Right renal pelvis (tissue), 4 donors: ENCODE measurements around the gene TMEM17. TPM values are rescaled to one million over a fixed set of nuclear protein-coding genes. Genes with fewer than 3 reads are reported as not detected.

Experiments
- DNase-seq, 4 donors: peaks; one replicate each; pipeline ENCODE4 v3.0.0-alpha.2; 2013; ENCODE audit warnings: low read depth in 4 of 4, low spot score in 3 of 4, missing footprints in 1 of 4
- polyA plus RNA-seq, 4 donors: library from polyadenylated mRNA; unstranded; fragments of 120-200 nt; gene quantifications; one replicate each; pipeline ENCODE4 v1.2.1, GENCODE V29; 2013; ENCODE audit not compliant: insufficient read length in 4 of 4

The TMEM17 gene
- polyA plus RNA-seq, 4 donors = 6.3 to 7.2 (median 6.8) TPM

DNA sequence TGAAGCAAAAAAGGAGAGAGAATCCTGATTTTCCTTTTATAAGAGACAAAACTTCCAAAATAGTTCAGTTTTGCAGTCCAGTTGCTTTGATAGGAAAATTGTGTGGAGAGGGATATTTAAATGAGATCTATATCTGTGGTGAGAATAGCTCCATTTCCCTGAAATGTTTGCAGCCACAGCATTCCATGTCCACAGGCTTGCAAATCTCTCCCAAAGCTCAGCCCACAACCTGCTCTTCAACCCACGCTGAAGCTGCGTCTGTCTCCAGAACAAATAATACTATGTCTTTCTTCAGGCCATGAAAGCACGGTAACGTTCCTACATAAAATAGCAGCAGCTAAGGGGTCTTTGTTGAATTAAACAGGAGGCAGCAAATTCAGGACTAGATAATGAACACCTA lies 31.8 kb downstream of the TMEM17 start:
- no peak for DNase-seq

DNA sequence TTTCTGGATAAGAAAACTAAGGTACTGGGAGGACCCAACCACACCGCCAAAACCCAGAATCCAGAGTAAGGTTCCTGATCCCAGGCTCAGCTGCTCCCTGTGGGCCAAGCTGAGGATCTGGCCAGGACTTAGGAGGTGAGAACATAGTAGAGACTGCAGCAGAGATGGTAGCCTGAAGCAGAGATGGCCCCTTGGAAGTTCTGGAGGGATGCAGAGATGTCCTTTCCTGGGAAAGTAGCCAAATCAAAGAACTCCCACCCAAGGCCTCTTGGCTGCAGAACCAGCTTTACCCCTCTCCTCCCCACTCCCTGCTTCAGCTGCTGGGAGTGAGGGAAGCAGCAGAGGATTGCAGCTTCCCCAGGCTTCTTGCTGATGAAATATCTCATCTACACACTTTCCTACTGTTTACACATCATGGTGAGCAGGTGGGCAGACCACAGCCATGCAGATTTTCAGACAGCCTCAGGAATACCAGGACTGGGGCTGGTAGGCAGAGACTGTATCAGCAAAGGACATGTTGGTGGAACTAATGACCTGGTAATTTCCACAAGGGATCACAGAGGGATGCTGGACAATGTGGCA lies 32.7 kb downstream of the TMEM17 start:
- no peak for DNase-seq

DNA sequence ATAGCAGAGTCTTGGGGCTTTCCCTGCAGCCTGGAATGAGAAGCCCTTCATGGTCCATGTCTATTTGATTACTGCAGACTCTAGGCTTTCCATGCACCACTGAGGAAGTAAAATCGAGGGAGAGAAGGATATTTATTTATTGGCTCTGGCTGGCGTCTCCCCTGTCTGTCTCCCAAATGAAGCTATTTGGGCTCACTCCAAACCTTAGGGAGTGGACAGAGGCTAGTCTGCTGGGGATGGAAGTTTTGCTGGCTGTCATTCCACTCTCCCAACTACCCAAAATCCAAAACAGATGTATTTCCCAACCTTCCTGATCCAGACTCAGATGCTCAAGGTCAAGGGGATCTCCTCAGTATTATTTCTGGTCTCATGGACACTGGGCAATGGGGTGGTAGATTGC lies 33.7 kb downstream of the TMEM17 start:
- DNase-seq = no peak

- DNase-seq = no peak
These were observed 34.2 kb downstream of the TMEM17 start for GRCh38 chr2:62471816-62472215.

- no peak for DNase-seq
These were observed 34.6 kb downstream of the TMEM17 start for GRCh38 chr2:62471404-62471803.

GRCh38 chr2:62469548-62469947 lies 36.4 kb downstream of the TMEM17 start:
- DNase-seq = no peak

DNA sequence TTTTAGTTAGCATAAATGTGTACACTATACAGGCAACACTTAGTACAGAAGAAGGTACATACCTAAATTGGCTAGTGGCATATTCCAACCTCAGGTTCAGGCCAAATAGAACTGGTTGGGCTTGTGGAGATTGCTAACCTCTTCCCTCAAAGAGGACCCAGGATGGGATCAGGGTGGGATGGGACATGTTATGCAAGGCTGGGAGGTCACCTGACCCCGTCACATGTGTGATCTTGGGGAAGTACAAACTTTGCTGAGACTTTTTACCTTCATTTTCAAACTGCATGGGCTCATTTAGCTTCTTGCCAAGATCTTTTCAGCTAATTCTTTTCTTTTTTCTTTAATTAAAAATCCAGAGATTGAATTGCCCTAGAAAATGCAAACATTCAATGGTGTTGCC lies 36.9 kb downstream of the TMEM17 start:
- DNase-seq = no peak

GRCh38 chr2:62467475-62468321 lies 38.3 kb downstream of the TMEM17 start:
- DNase-seq = no peak

DNA sequence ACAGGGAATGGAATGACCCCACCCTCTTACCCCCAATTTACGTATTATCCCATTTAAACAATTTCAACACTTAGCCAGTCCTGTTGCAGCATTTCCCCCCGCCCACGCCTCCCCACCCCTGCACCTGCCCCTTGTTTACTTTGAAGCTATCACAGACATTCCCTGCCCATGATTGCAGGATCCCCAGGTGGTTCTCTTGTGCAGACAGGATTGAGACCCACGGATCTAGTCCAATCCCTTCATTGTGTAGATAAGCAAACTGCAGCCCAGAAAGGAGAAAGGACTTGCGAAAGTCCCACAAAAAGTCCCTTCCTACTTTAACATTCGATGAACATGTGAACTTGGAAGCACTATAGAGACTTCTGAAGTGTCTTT lies 38.9 kb downstream of the TMEM17 start:
- DNase-seq = no peak

DNA sequence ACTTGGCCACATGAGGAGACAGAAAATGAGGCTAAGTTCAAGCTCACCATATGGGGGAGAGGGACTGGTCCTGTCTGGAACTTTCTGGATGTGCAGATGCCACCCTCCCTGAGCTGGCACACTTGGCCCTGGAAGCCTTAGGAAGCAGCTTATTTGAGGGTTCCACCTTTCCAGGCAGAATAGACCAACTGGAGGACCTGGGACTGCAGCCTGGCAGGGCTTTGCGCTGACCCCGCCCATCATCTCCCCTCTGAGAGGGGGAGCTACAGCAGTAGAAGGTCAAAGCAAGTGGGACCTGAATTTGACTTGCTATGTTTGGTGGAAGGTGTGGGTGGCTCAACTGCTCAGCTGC lies 39.5 kb downstream of the TMEM17 start:
- DNase-seq = no peak

- no peak for DNase-seq
These were observed 40.1 kb downstream of the TMEM17 start for GRCh38 chr2:62465741-62466502.

GRCh38 chr2:62465039-62465740 lies 40.8 kb downstream of the TMEM17 start:
- DNase-seq = no peak

GRCh38 chr2:62464221-62465007 lies 41.6 kb downstream of the TMEM17 start:
- DNase-seq = no peak

GRCh38 chr2:62462211-62462610 lies 43.8 kb downstream of the TMEM17 start:
- DNase-seq = no peak

GRCh38 chr2:62461707-62462106 lies 44.3 kb downstream of the TMEM17 start:
- no peak for DNase-seq

- no peak for DNase-seq
These were observed 44.9 kb downstream of the TMEM17 start for GRCh38 chr2:62461017-62461553.

GRCh38 chr2:62460175-62460574 lies 45.8 kb downstream of the TMEM17 start:
- DNase-seq = no peak

GRCh38 chr2:62459672-62460071 lies 46.3 kb downstream of the TMEM17 start:
- no peak for DNase-seq

DNA sequence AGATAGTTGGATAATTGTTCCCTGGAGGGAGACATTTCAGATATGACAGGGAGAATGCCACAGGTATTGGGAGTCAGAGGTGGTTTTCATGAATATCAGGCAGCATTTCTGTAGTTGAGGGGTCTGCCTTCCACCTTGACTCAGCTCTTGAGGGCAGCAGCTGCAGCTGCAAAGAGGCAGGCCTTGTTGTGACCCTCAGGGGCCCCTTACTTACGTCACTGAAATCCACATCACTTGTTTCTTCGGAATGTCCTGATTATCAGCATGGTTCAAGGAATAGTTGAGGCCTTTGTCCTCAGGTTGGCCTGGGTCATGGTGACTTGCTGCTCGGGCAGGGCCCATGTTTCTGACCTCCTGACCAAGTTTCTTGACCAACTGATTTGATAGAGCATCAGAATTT lies 46.9 kb downstream of the TMEM17 start:
- no peak for DNase-seq

GRCh38 chr2:62458671-62459081 lies 47.3 kb downstream of the TMEM17 start:
- DNase-seq = no peak
